Mesendoderm (in vitro differentiated cells): ENCODE data around the gene PROX2.

Experiments used
- DNase-seq: peaks from one replicate; pipeline ENCODE4 v3.0.0; 2013
- H2AK5ac ChIP-seq: 2 replicates; pipeline ENCODE4 v1.6.1; 2013; ENCODE audit warnings: low read length, inconsistent platforms
- H2BK120ac ChIP-seq: 2 replicates; pipeline ENCODE4 v1.6.1; 2013; ENCODE audit warnings: low read depth, mild to moderate bottlenecking, low read length, moderate library complexity, mixed read lengths
- H2BK15ac ChIP-seq: replicated peaks from 2 replicates; pipeline ENCODE4 v1.6.1; 2013; ENCODE audit warnings: low read depth, mild to moderate bottlenecking, moderate library complexity
- H2BK5ac ChIP-seq: 2 replicates; pipeline ENCODE4 v1.6.1; 2013; ENCODE audit warnings: low read length, inconsistent platforms
- H3K18ac ChIP-seq: 2 replicates; pipeline ENCODE4 v1.6.1; 2013; ENCODE audit warnings: mild to moderate bottlenecking, low read length, mixed read lengths
- H3K23ac ChIP-seq: one replicate; pipeline ENCODE4 v1.6.1; 2013; ENCODE audit warnings: low read length
- H3K27ac ChIP-seq: 2 replicates; pipeline ENCODE4 v1.5.1; 2013; ENCODE audit warnings: low read depth, mild to moderate bottlenecking, inconsistent platforms, low read length, moderate library complexity
- H3K27me3 ChIP-seq: 2 replicates; pipeline ENCODE4 v1.6.1; 2013; ENCODE audit warnings: low read length, control low read depth, mild to moderate bottlenecking, inconsistent platforms; ENCODE audit not compliant: insufficient read depth, poor library complexity
- H3K36me3 ChIP-seq: 2 replicates; pipeline ENCODE4 v1.6.1; 2013; ENCODE audit warnings: low read length, inconsistent platforms; ENCODE audit not compliant: control insufficient read depth, insufficient read depth
- H3K4ac ChIP-seq: one replicate; pipeline ENCODE4 v1.6.1; 2013; ENCODE audit warnings: low read depth, mild to moderate bottlenecking, low read length, moderate library complexity
- H3K4me1 ChIP-seq: 2 replicates; pipeline ENCODE4 v1.6.1; 2013; ENCODE audit warnings: low read depth, low read length, inconsistent platforms; ENCODE audit not compliant: control insufficient read depth
- H3K4me2 ChIP-seq: 2 replicates; pipeline ENCODE4 v1.6.1; 2013; ENCODE audit warnings: low read length
- H3K4me3 ChIP-seq: 2 replicates; pipeline ENCODE4 v1.5.1; 2013; ENCODE audit warnings: mild to moderate bottlenecking, low read length
- H3K56ac ChIP-seq: one replicate; pipeline ENCODE4 v1.6.1; 2013; ENCODE audit warnings: low read length
- H3K79me1 ChIP-seq: 2 replicates; pipeline ENCODE4 v1.6.1; 2013; ENCODE audit warnings: low read length, inconsistent platforms
- H3K79me2 ChIP-seq: 2 replicates; pipeline ENCODE4 v1.6.1; 2013; ENCODE audit warnings: mild to moderate bottlenecking, low read length; ENCODE audit not compliant: control insufficient read depth, insufficient read depth
- H3K9ac ChIP-seq: 2 replicates; pipeline ENCODE4 v1.6.1; 2013; ENCODE audit warnings: low read length, inconsistent platforms
- H4K5ac ChIP-seq: one replicate; pipeline ENCODE4 v1.6.1; 2013; ENCODE audit warnings: low read length
- H4K8ac ChIP-seq: one replicate; pipeline ENCODE4 v1.6.1; 2013; ENCODE audit warnings: low read depth, mild to moderate bottlenecking, control low read depth, low read length, moderate library complexity
- WGBS: extraction: QIAGEN DNeasy Blood & Tissue Kit; methylation state at CpG from one replicate; pipeline ENCODE4 v1.1.7; 2013; ENCODE audit warnings: low lambda C conversion rate, missing lambda C conversion rate; ENCODE audit not compliant: insufficient coverage; ENCODE audit errors: extremely low coverage; 5-methylcytosine and 5-hydroxymethylcytosine counted together

PROX2 gene

GRCh38 chr14:74879427-74880182 is 3.7 kb upstream of the PROX2 start:
- no CpG with 5 or more reads among the region's 3 CpGs for WGBS
- Histone ChIP-seq H4K8ac (no peak overlapping the region), H3K23ac (no peak overlapping the region), H3K9ac (no peak overlapping the region), H3K27me3 (no peaks in the 10 kb centered on the region), H4K5ac (no peak overlapping the region), H3K36me3 (no peaks in the 10 kb centered on the region), H3K56ac (no peak overlapping the region), H3K4me2 (no peak overlapping the region), H2BK15ac (no peak overlapping the region), H3K4ac (no peak overlapping the region), H3K18ac (no peak overlapping the region), H2BK120ac (no peak overlapping the region), H2BK5ac (no peak overlapping the region), H3K79me2 (peaks cover 27% of the 10 kb centered on the region), H3K4me3 (no peak overlapping the region), H3K4me1 (peaks cover 5% of the 10 kb centered on the region), H3K79me1 (peaks cover 7% of the 10 kb centered on the region), H2AK5ac (no peak overlapping the region), H3K27ac (peak overlapping the region; percentile 39)
- peak; percentile 79 for DNase-seq

- no peak overlapping the region for H3K56ac ChIP-seq
- H3K4me1 ChIP-seq = no peaks in the 10 kb centered on the region
- H3K9ac ChIP-seq = no peak overlapping the region
- H3K4me3 ChIP-seq = no peak overlapping the region
- no peak overlapping the region for H3K27ac ChIP-seq
- no CpG with 5 or more reads among the region's 5 CpGs for WGBS
- no peak overlapping the region for H2BK15ac ChIP-seq
- H2AK5ac ChIP-seq = no peak overlapping the region
- H3K27me3 ChIP-seq = no peaks in the 10 kb centered on the region
- H3K79me2 ChIP-seq = no peaks in the 10 kb centered on the region
- no peaks in the 10 kb centered on the region for H3K79me1 ChIP-seq
- H3K4ac ChIP-seq = no peak overlapping the region
- H3K23ac ChIP-seq = no peak overlapping the region
- H4K8ac ChIP-seq = no peak overlapping the region
- H2BK120ac ChIP-seq = no peak overlapping the region
- H3K18ac ChIP-seq = no peak overlapping the region
- no peak overlapping the region for H2BK5ac ChIP-seq
- H3K4me2 ChIP-seq = no peak overlapping the region
- no peak for DNase-seq
- no peaks in the 10 kb centered on the region for H3K36me3 ChIP-seq
- no peak overlapping the region for H4K5ac ChIP-seq
Measured at GRCh38 chr14:74875204-74875603, 741 bp downstream of the PROX2 start.

- no peak overlapping the region for H2BK120ac ChIP-seq
- H3K4me3 ChIP-seq = no peak overlapping the region
- H3K36me3 ChIP-seq = no peaks in the 10 kb centered on the region
- H3K9ac ChIP-seq = no peak overlapping the region
- H3K4ac ChIP-seq = no peak overlapping the region
- no peak overlapping the region for H4K8ac ChIP-seq
- no peak overlapping the region for H3K27ac ChIP-seq
- no peak overlapping the region for H3K18ac ChIP-seq
- H3K27me3 ChIP-seq = no peaks in the 10 kb centered on the region
- no peaks in the 10 kb centered on the region for H3K79me2 ChIP-seq
- no peak overlapping the region for H3K23ac ChIP-seq
- WGBS = no CpG with 5 or more reads among the region's 4 CpGs
- no peak for DNase-seq
- H3K4me1 ChIP-seq = no peaks in the 10 kb centered on the region
- H4K5ac ChIP-seq = no peak overlapping the region
- H3K4me2 ChIP-seq = no peak overlapping the region
- no peak overlapping the region for H2BK15ac ChIP-seq
- no peaks in the 10 kb centered on the region for H3K79me1 ChIP-seq
- no peak overlapping the region for H2BK5ac ChIP-seq
- H3K56ac ChIP-seq = no peak overlapping the region
- H2AK5ac ChIP-seq = no peak overlapping the region
Measured at GRCh38 chr14:74871819-74872218, 4.1 kb downstream of the PROX2 start.

- Histone ChIP-seq H3K4ac (no peak overlapping the region), H3K79me2 (no peaks in the 10 kb centered on the region), H4K5ac (no peak overlapping the region), H3K4me3 (no peak overlapping the region), H3K23ac (no peak overlapping the region), H3K36me3 (no peaks in the 10 kb centered on the region), H4K8ac (no peak overlapping the region), H3K9ac (no peak overlapping the region), H3K18ac (no peak overlapping the region), H2BK120ac (no peak overlapping the region), H3K79me1 (no peaks in the 10 kb centered on the region), H2BK15ac (no peak overlapping the region), H3K56ac (no peak overlapping the region), H3K27ac (no peak overlapping the region), H2BK5ac (no peak overlapping the region), H2AK5ac (no peak overlapping the region), H3K4me2 (no peak overlapping the region), H3K27me3 (no peaks in the 10 kb centered on the region), H3K4me1 (no peaks in the 10 kb centered on the region)
- no CpG with 5 or more reads among the region's 8 CpGs for WGBS
- DNase-seq = no peak
Measured at GRCh38 chr14:74868739-74869138, 7.2 kb downstream of the PROX2 start.

- H4K5ac ChIP-seq = no peak overlapping the region
- no peak overlapping the region for H2BK5ac ChIP-seq
- no peak for DNase-seq
- H3K4ac ChIP-seq = no peak overlapping the region
- H2AK5ac ChIP-seq = no peak overlapping the region
- H3K27me3 ChIP-seq = no peaks in the 10 kb centered on the region
- H3K9ac ChIP-seq = no peak overlapping the region
- H3K23ac ChIP-seq = no peak overlapping the region
- H3K4me1 ChIP-seq = no peaks in the 10 kb centered on the region
- no peak overlapping the region for H3K18ac ChIP-seq
- H3K56ac ChIP-seq = no peak overlapping the region
- no peak overlapping the region for H3K4me2 ChIP-seq
- no peaks in the 10 kb centered on the region for H3K79me1 ChIP-seq
- no peaks in the 10 kb centered on the region for H3K36me3 ChIP-seq
- H3K27ac ChIP-seq = no peak overlapping the region
- no peak overlapping the region for H4K8ac ChIP-seq
- no peaks in the 10 kb centered on the region for H3K79me2 ChIP-seq
- no peak overlapping the region for H2BK15ac ChIP-seq
- H3K4me3 ChIP-seq = no peak overlapping the region
- no peak overlapping the region for H2BK120ac ChIP-seq
- WGBS = no CpG with 5 or more reads among the region's 5 CpGs
Measured at GRCh38 chr14:74867673-74868072, 8.3 kb downstream of the PROX2 start.
